ENCODE data around the gene TIGAR. TPM values are rescaled to one million over a fixed set of nuclear protein-coding genes. Genes with fewer than 3 reads are reported as not detected.

The TIGAR gene
- total and polyA plus RNA-seq, 2 experiments from 2014 or later = 9.3 to 23.6 TPM

- 39 to 40% methylated on average over 5 of the region's 5 CpGs for WGBS, 2 experiments (ENCODE audit: low coverage in 1 of 2, low lambda C conversion rate in 2 of 2, missing lambda C conversion rate in 2 of 2)
- Histone ChIP-seq H4K20me1 (ENCODE audit: insufficient read depth) (no peaks in the 10 kb centered on the region), H3K4me3 (no peak overlapping the region), H3K9me2 (ENCODE audit: insufficient read depth) (no peaks in the 10 kb centered on the region), H3K4me2 (ENCODE audit: unreplicated experiment) (no peak overlapping the region), H3K27ac (no peak overlapping the region), H3K4me1 (ENCODE audit: insufficient read depth) (no peaks in the 10 kb centered on the region), H2AFZ (no peak overlapping the region), H3K27me3 (replicated peaks; ENCODE audit: insufficient read depth) (peaks cover 77% of the 10 kb centered on the region), H3F3A (ENCODE audit: insufficient read depth) (no peaks in the 10 kb centered on the region), H3K79me2 (ENCODE audit: insufficient read depth) (no peaks in the 10 kb centered on the region), H3K36me3 (ENCODE audit: low read depth) (no peaks in the 10 kb centered on the region), H3K9ac (no peak overlapping the region), H3K9me3 (ENCODE audit: low read depth) (no peaks in the 10 kb centered on the region)
- TF ChIP-seq EZH2phosphoT487 (IDR thresholded peaks at IDR 0.05; ENCODE audit: insufficient read depth, low read depth) = no peak
- no peak for TF ChIP-seq EZH2 (IDR thresholded peaks at IDR 0.05; ENCODE audit: insufficient read depth, poor library complexity, severe bottlenecking)
- DNase-seq = no peak
- in situ Hi-C loops (cut with MboI) = no loop called here
Observed at GRCh38 chr12:4300883-4301282, 20.1 kb upstream of the TIGAR start.

- DNase-seq = no peak
- H3K4me3 ChIP-seq = no peak overlapping the region
- H2AFZ ChIP-seq = no peak overlapping the region
- H3K4me2 ChIP-seq (ENCODE audit: unreplicated experiment) = no peak overlapping the region
- no peaks in the 10 kb centered on the region for H3K9me2 ChIP-seq (ENCODE audit: insufficient read depth)
- no peaks in the 10 kb centered on the region for H3K9me3 ChIP-seq (ENCODE audit: low read depth)
- in situ Hi-C loops (cut with MboI) = no loop called here
- H3K4me1 ChIP-seq (ENCODE audit: insufficient read depth) = no peaks in the 10 kb centered on the region
- no peaks in the 10 kb centered on the region for H3K36me3 ChIP-seq (ENCODE audit: low read depth)
- no peak overlapping the region for H3K9ac ChIP-seq
- no peaks in the 10 kb centered on the region for H3K79me2 ChIP-seq (ENCODE audit: insufficient read depth)
- H3K27ac ChIP-seq = no peak overlapping the region
- peaks cover 81% of the 10 kb centered on the region for H3K27me3 ChIP-seq (replicated peaks; ENCODE audit: insufficient read depth)
- H4K20me1 ChIP-seq (ENCODE audit: insufficient read depth) = no peaks in the 10 kb centered on the region
- no peak for TF ChIP-seq EZH2phosphoT487 (IDR thresholded peaks at IDR 0.05; ENCODE audit: insufficient read depth, low read depth)
- 55 to 56% methylated on average over 11 of the region's 11 CpGs for WGBS, 2 experiments (ENCODE audit: low coverage in 1 of 2, low lambda C conversion rate in 2 of 2, missing lambda C conversion rate in 2 of 2)
- no peaks in the 10 kb centered on the region for H3F3A ChIP-seq (ENCODE audit: insufficient read depth)
Observed at GRCh38 chr12:4301932-4302501, 19.0 kb upstream of the TIGAR start.

GRCh38 chr12:4302881-4303280 is 18.1 kb upstream of the TIGAR start:
- Histone ChIP-seq H3F3A (ENCODE audit: insufficient read depth) (no peaks in the 10 kb centered on the region), H3K9ac (no peak overlapping the region), H3K4me3 (no peak overlapping the region), H3K27ac (no peak overlapping the region), H3K9me3 (ENCODE audit: low read depth) (no peaks in the 10 kb centered on the region), H3K79me2 (ENCODE audit: insufficient read depth) (no peaks in the 10 kb centered on the region), H2AFZ (no peak overlapping the region), H3K4me2 (ENCODE audit: unreplicated experiment) (no peak overlapping the region), H4K20me1 (ENCODE audit: insufficient read depth) (no peaks in the 10 kb centered on the region), H3K9me2 (ENCODE audit: insufficient read depth) (no peaks in the 10 kb centered on the region), H3K4me1 (ENCODE audit: insufficient read depth) (no peaks in the 10 kb centered on the region), H3K36me3 (ENCODE audit: low read depth) (no peaks in the 10 kb centered on the region), H3K27me3 (replicated peaks; ENCODE audit: insufficient read depth) (peaks cover 75% of the 10 kb centered on the region)
- 58 to 60% methylated on average over 8 of the region's 8 CpGs for WGBS, 2 experiments (ENCODE audit: low coverage in 1 of 2, low lambda C conversion rate in 2 of 2, missing lambda C conversion rate in 2 of 2)
- in situ Hi-C loops (cut with MboI) = no loop called here
- DNase-seq = no peak
- TF ChIP-seq EZH2phosphoT487 (IDR thresholded peaks at IDR 0.05; ENCODE audit: insufficient read depth, low read depth) = no peak
- TF ChIP-seq EZH2 (IDR thresholded peaks at IDR 0.05; ENCODE audit: insufficient read depth, poor library complexity, severe bottlenecking) = no peak

- Histone ChIP-seq H3F3A (ENCODE audit: insufficient read depth) (no peaks in the 10 kb centered on the region), H3K9me3 (ENCODE audit: low read depth) (no peaks in the 10 kb centered on the region), H3K79me2 (ENCODE audit: insufficient read depth) (no peaks in the 10 kb centered on the region), H3K4me2 (ENCODE audit: unreplicated experiment) (no peak overlapping the region), H4K20me1 (ENCODE audit: insufficient read depth) (no peaks in the 10 kb centered on the region), H3K9ac (no peak overlapping the region), H3K36me3 (ENCODE audit: low read depth) (no peaks in the 10 kb centered on the region), H3K27me3 (replicated peaks; ENCODE audit: insufficient read depth) (peaks cover 67% of the 10 kb centered on the region), H3K27ac (no peak overlapping the region), H3K4me3 (no peak overlapping the region), H3K4me1 (ENCODE audit: insufficient read depth) (no peaks in the 10 kb centered on the region), H3K9me2 (ENCODE audit: insufficient read depth) (no peaks in the 10 kb centered on the region), H2AFZ (no peak overlapping the region)
- in situ Hi-C loops (cut with MboI) = no loop called here
- DNase-seq = no peak
- TF ChIP-seq EZH2 (IDR thresholded peaks at IDR 0.05; ENCODE audit: insufficient read depth, poor library complexity, severe bottlenecking) (no peak), EZH2phosphoT487 (IDR thresholded peaks at IDR 0.05; ENCODE audit: insufficient read depth, low read depth) (no peak)
- 28 to 40% methylated on average over 3 of the region's 3 CpGs for WGBS, 2 experiments (ENCODE audit: low coverage in 1 of 2, low lambda C conversion rate in 2 of 2, missing lambda C conversion rate in 2 of 2)
Observed at GRCh38 chr12:4303750-4304149, 17.3 kb upstream of the TIGAR start.
